ENCODE data around the gene EPC1. TPM values are rescaled to one million over a fixed set of nuclear protein-coding genes. Genes with fewer than 3 reads are reported as not detected.

EPC1 gene
- total RNA-seq, 1 donor from 2014 or later, result 31.0 TPM

GRCh38 chr10:32329061-32329460 is 17.9 kb downstream of the EPC1 start:
- H3K27ac Mint-ChIP-seq (ENCODE audit: unreplicated experiment), result no peak overlapping the region
- DNase-seq (ENCODE audit: low spot score), result no peak
- no peaks in the 10 kb centered on the region for H3K27me3 Mint-ChIP-seq (ENCODE audit: unreplicated experiment)
- peaks cover 5% of the 10 kb centered on the region for H3K36me3 Mint-ChIP-seq (ENCODE audit: low read depth, unreplicated experiment)
- no peak for TF ChIP-seq CTCF (IDR thresholded peaks at IDR 0.05; ENCODE audit: unreplicated experiment)
- H3K4me1 Mint-ChIP-seq (ENCODE audit: unreplicated experiment), result peaks cover 40% of the 10 kb centered on the region
- H3K9me3 Mint-ChIP-seq (ENCODE audit: unreplicated experiment), result no peaks in the 10 kb centered on the region
- H3K4me3 Mint-ChIP-seq (ENCODE audit: unreplicated experiment), result no peak overlapping the region

- Mint-ChIP-seq H3K36me3 (ENCODE audit: low read depth, unreplicated experiment) (peaks cover 5% of the 10 kb centered on the region), H3K27me3 (ENCODE audit: unreplicated experiment) (no peaks in the 10 kb centered on the region), H3K4me1 (ENCODE audit: unreplicated experiment) (peaks cover 40% of the 10 kb centered on the region), H3K27ac (ENCODE audit: unreplicated experiment) (no peak overlapping the region), H3K4me3 (ENCODE audit: unreplicated experiment) (no peak overlapping the region), H3K9me3 (ENCODE audit: unreplicated experiment) (no peaks in the 10 kb centered on the region)
- DNase-seq (ENCODE audit: low spot score), result no peak
- no peak for TF ChIP-seq CTCF (IDR thresholded peaks at IDR 0.05; ENCODE audit: unreplicated experiment)
These were observed 18.5 kb downstream of the EPC1 start for GRCh38 chr10:32328499-32328898.

- Mint-ChIP-seq H3K36me3 (ENCODE audit: low read depth, unreplicated experiment) (peaks cover 5% of the 10 kb centered on the region), H3K9me3 (ENCODE audit: unreplicated experiment) (no peaks in the 10 kb centered on the region), H3K4me3 (ENCODE audit: unreplicated experiment) (no peak overlapping the region), H3K27ac (ENCODE audit: unreplicated experiment) (no peak overlapping the region), H3K27me3 (ENCODE audit: unreplicated experiment) (no peaks in the 10 kb centered on the region), H3K4me1 (ENCODE audit: unreplicated experiment) (peaks cover 40% of the 10 kb centered on the region)
- DNase-seq (ENCODE audit: low spot score), result no peak
- TF ChIP-seq CTCF (IDR thresholded peaks at IDR 0.05; ENCODE audit: unreplicated experiment), result no peak
These were observed 19.6 kb downstream of the EPC1 start for GRCh38 chr10:32327364-32327691.

- no peak overlapping the region for H3K27ac Mint-ChIP-seq (ENCODE audit: unreplicated experiment)
- H3K9me3 Mint-ChIP-seq (ENCODE audit: unreplicated experiment), result no peaks in the 10 kb centered on the region
- TF ChIP-seq CTCF (IDR thresholded peaks at IDR 0.05; ENCODE audit: unreplicated experiment), result no peak
- H3K4me1 Mint-ChIP-seq (ENCODE audit: unreplicated experiment), result peaks cover 37% of the 10 kb centered on the region
- DNase-seq (ENCODE audit: low spot score), result no peak
- H3K27me3 Mint-ChIP-seq (ENCODE audit: unreplicated experiment), result no peaks in the 10 kb centered on the region
- peaks cover 5% of the 10 kb centered on the region for H3K36me3 Mint-ChIP-seq (ENCODE audit: low read depth, unreplicated experiment)
- H3K4me3 Mint-ChIP-seq (ENCODE audit: unreplicated experiment), result no peak overlapping the region
These were observed 20.1 kb downstream of the EPC1 start for GRCh38 chr10:32326680-32327363.

GRCh38 chr10:32326119-32326518 is 20.8 kb downstream of the EPC1 start:
- DNase-seq (ENCODE audit: low spot score), result no peak
- Mint-ChIP-seq H3K4me1 (ENCODE audit: unreplicated experiment) (peaks cover 37% of the 10 kb centered on the region), H3K9me3 (ENCODE audit: unreplicated experiment) (no peaks in the 10 kb centered on the region), H3K36me3 (ENCODE audit: low read depth, unreplicated experiment) (peaks cover 5% of the 10 kb centered on the region), H3K27ac (ENCODE audit: unreplicated experiment) (no peak overlapping the region), H3K4me3 (ENCODE audit: unreplicated experiment) (no peak overlapping the region), H3K27me3 (ENCODE audit: unreplicated experiment) (no peaks in the 10 kb centered on the region)
- no peak for TF ChIP-seq CTCF (IDR thresholded peaks at IDR 0.05; ENCODE audit: unreplicated experiment)

Data from endothelial cell (in vitro differentiated cells).